K562 (cell line): ENCODE results near the gene PDF.

Source experiments
- ATF2 ChIP-seq: sonication (generic); formaldehyde crosslinking; IDR thresholded peaks from 2 replicates; pipeline ENCODE4 v1.8.1; 2022; ENCODE audit warnings: missing genetic modification reagents
- CEBPB ChIP-seq: fragments of 450-650 bp; IDR thresholded peaks from 2 replicates; pipeline ENCODE4 v1.6.1; 2016; ENCODE audit warnings: missing genetic modification characterization, missing compliant biosample characterization
- CTCF ChIP-seq, 3 experiments: IDR thresholded peaks in 2 of 3; conservative IDR thresholded peaks in 1 of 3; 2 replicates each; pipeline ENCODE4 v1.5.1; 2011 to 2012; ENCODE audit warnings: low read length in 3 of 3, mild to moderate bottlenecking in 3 of 3, control low read depth in 2 of 3, improper control_type of control experiment in 1 of 3, inconsistent platforms in 1 of 3, low read depth in 1 of 3, mixed read lengths in 1 of 3, moderate library complexity in 1 of 3; ENCODE audit not compliant: insufficient read depth in 2 of 3
- GABPA ChIP-seq: fragments of 200-800 bp; sonication (Bioruptor generic); conservative IDR thresholded peaks from 2 replicates; pipeline ENCODE4 v1.6.1; 2016; ENCODE audit warnings: low read depth, missing genetic modification characterization, missing compliant biosample characterization
- MYNN ChIP-seq, 2 experiments: sonication (generic); formaldehyde crosslinking in 1 of 2; IDR thresholded peaks; 2 replicates each; pipeline versions ENCODE4 v1.5.0 to v1.6.1; 2016 to 2020; ENCODE audit warnings: antibody characterized with exemption in 1 of 2, missing genetic modification reagents in 1 of 2
- ZBTB33 ChIP-seq: sonication (generic); formaldehyde crosslinking; IDR thresholded peaks from 2 replicates; pipeline ENCODE4 v1.8.1; 2023; ENCODE audit warnings: mild to moderate bottlenecking, missing genetic modification reagents
- ZKSCAN8 ChIP-seq: fragments of 200-800 bp; sonication (Bioruptor generic); IDR thresholded peaks from 2 replicates; pipeline ENCODE4 v1.6.1; 2016; ENCODE audit warnings: missing genetic modification characterization, missing compliant biosample characterization
- ZNF512 ChIP-seq: IDR thresholded peaks from 2 replicates; pipeline ENCODE4 v1.6.1; 2016; ENCODE audit warnings: missing genetic modification characterization, missing compliant biosample characterization
- ZNF639 ChIP-seq, 2 experiments: fragments of 200-800 bp in 1 of 2; sonication (Bioruptor generic) in 1 of 2; sonication (generic) in 1 of 2; formaldehyde crosslinking in 1 of 2; IDR thresholded peaks in 1 of 2; conservative IDR thresholded peaks in 1 of 2; 2 replicates each; pipeline versions ENCODE4 v1.5.0 to v1.6.1; 2016 to 2020; ENCODE audit warnings: missing compliant biosample characterization in 1 of 2, missing genetic modification characterization in 1 of 2, missing genetic modification reagents in 1 of 2
- ZNF699 ChIP-seq: fragments of 250-450 bp; sonication (Bioruptor Pico); IDR thresholded peaks from 2 replicates; pipeline ENCODE4 v1.8.0; 2021; ENCODE audit warnings: mild to moderate bottlenecking, moderate library complexity; ENCODE audit not compliant: insufficient replicate concordance

GRCh38 chr16:69373019-69373418 is 42.6 kb upstream of the PDF start:
- TF ChIP-seq MYNN (IDR thresholded peaks at IDR 0.05) (no peak), MYNN (CRISPR knock-in tag; IDR thresholded peaks at IDR 0.05) (no peak), CTCF (IDR thresholded peaks at IDR 0.05 in 2 of 3, conservative IDR thresholded peaks at IDR 0.05 in 1 of 3; ENCODE audit: insufficient read depth in 2 of 3, low read depth in 1 of 3, low read length in 3 of 3) (no peak), ZNF639 (CRISPR knock-in tag; conservative IDR thresholded peaks at IDR 0.05 in 1 of 2, IDR thresholded peaks at IDR 0.05 in 1 of 2) (no peak), GABPA (no peak), CEBPB (tag) (no peak), ZBTB33 (CRISPR knock-in tag) (no peak), ATF2 (CRISPR knock-in tag) (no peak), ZKSCAN8 (no peak), ZNF699 (CRISPR knock-in tag) (no peak), ZNF512 (tag) (no peak)
